ENCODE data around the gene CRYBG3.
A peak's percentile ranks its signal among the peaks of the same experiment; 100 is the strongest.

Gene CRYBG3

DNA sequence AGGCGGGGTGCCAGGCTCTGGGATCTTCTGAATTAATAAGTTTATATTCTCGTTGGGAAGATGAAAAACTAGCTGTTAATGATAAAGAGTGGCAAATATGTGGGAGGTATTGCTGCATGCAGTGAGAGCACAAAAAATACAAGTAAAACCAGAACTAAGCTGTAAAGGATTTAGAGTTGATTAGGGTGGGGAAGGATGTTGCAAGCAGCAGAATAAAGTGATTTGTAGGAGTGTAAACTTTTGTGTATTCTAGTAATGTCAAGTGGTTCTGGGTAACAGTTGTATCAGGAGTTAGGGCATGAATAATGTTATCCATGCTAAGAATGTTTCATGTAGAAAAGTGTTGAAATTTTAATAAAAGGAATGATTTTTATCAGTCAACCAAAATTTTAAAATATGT lies 18.1 kb downstream of the CRYBG3 start:
- DNase-seq: no peak

DNA sequence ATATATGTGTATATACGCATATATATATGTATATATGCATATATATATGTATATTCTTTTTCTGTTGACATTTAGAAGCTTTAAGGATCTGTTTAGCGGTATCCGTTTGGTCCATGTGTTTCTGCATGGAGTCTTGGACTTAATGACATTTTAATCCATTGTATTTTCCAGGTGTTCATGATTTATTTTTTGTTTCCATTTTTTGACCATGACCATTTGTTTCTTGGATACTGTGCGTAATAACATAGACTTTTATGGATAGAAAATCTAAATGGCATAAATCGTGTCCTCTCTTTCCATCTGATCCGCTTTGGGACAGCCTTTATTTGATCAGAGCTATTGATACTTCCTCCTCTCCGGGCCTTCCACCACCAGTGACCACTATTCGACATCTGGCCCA lies 19.5 kb downstream of the CRYBG3 start:
- DNase-seq: no peak

DNA sequence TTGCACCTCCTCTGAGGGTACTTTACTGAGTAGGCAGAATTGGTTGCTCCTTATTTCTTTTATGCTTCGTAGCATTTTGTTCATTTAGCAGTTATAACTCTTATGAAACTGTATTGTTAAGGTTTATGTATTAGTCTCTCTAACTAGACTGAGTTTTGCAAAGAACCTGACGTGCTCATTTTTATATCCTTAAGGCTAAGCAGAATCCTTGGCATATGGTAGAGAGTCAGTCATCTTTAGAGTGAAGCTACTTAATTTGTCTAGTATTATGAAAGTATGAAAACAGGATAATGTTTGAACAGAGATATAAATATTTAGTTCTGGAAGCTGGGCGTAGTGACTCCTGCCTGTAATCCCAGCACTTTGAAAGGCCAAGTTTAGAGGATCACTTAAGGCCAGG lies 20.1 kb downstream of the CRYBG3 start:
- DNase-seq: no peak

DNA sequence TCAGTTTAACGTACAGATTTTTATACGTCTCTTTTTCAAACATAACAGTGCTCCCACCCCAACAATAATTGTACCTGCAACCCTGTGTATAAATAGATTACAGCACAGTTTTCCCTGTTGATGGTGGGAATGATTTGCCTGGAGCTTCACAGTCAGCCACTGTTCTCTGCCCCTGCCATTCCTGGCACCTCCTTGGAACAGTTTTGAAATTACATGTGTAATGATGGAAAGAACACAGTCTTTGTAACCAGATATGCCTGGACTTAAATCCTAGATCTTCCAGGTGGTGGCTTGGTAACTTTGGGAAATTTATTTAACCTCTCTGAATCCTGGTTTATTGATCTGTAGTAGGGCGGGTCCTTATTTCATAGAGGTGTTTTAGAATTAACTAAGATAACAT lies 27.0 kb downstream of the CRYBG3 start:
- no peak for DNase-seq

DNA sequence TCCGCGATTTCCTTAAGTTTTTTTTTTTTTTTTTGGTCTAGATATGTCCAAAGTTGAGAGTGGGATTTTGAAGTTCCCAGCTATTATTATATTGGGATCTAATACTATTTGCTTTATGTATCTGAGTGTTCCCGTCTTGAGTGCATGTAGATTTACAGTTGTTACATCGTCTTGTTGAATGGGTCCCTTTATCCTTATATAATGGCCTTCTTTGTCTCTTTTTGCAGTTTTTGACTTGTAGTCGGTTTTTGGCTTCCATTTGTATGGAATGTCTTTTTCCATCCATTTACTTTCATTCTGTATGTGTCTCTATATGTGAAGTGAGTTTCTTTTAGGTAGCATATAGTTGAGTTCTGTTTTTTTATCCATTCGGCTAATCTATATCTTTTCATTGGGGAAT lies 35.6 kb downstream of the CRYBG3 start:
- DNase-seq: no peak

DNA sequence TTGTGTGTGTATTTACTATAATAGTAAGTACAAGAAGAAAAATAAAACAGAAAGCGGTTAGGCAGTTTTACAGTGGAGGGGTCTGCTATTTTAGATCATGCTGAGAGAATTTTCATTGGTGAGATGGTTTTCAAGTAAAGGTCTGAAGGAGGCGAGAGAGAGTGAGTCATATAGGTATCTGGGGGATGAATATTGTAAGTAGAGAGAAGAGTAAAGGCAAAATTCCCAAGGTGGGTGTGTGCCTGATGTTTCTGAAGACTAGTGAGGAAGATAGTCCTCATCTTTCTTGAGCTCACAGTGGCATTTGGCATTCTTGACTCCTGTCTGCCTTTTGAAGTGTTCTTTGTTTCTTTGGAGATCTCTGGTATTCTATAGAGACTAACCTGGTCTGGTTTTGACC lies 38.6 kb downstream of the CRYBG3 start:
- no peak for DNase-seq

DNA sequence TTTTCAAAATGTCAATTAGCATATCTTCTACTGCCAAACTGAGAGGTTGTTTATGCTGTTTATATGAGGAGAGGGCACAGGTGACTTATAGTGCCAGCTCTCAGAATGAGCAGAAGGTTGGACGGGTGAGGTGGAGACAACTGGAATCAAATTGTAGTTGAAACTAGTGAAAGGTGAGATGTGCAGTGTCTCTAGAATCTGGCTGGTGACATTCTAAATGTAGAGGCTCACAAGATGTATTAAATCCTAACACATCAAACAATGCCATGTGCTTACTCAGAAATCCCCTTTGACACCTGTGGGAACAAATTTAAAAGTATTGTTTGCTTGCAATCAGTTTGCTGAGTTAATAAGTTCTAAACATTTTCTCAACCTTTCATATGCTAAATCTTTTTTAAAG lies 40.8 kb downstream of the CRYBG3 start:
- no peak for DNase-seq

DNA sequence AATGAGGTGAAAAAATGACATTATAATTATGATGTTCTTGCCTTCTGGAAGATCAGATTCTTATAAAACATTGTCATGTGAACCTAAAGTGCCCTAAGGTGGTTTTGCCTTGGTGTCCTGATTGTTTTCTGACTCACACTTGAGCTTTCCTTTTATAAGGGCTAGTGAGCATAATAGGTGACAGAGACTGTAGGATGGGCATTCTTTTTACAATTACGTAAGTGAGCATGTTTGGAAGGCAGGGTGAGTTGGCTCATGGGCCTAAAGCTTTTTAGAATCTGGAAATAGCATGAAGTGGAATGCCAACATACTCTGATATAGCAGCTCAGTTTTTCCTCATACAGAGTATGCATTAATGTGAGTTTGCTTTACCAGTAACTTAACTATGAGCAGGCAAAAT lies 41.2 kb downstream of the CRYBG3 start:
- DNase-seq: no peak

DNA sequence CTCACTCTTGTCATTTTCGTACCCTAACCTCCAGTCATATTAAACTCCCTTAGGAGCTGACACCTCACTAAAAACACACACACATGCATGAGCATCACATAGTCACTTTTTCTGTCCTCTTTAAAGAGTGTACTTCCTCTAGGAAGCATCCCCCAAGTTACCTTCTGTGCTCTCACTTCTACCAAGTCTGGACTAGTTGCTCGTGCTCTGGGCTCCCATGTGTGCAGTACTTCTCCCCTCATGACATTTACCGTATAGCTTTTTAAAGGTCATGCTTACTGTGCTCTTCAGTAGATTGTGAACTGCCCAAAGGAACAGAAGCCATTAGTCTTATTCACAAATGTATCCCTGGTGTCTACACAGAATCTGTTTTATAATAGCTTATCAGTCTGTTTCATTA lies 42.0 kb downstream of the CRYBG3 start:
- no peak for DNase-seq

DNA sequence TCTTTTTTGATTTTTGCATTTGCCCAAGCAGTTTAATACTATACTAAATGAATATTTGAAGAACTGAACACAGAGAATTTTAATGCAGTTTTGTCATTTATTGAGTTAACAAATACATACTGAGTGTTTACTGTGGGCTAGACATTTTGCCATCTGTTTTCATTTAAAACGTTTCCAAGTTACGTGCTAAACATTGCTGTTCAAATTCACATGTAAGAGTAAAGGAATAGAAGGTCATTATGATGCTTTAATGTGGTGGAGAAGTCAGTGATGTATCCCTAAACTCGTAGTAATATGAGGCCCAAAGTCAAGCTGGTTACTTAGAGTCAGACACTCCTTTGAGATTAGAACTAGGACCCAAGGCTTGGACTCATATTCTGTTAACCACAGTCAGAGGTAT lies 49.4 kb downstream of the CRYBG3 start:
- no peak for DNase-seq

DNA sequence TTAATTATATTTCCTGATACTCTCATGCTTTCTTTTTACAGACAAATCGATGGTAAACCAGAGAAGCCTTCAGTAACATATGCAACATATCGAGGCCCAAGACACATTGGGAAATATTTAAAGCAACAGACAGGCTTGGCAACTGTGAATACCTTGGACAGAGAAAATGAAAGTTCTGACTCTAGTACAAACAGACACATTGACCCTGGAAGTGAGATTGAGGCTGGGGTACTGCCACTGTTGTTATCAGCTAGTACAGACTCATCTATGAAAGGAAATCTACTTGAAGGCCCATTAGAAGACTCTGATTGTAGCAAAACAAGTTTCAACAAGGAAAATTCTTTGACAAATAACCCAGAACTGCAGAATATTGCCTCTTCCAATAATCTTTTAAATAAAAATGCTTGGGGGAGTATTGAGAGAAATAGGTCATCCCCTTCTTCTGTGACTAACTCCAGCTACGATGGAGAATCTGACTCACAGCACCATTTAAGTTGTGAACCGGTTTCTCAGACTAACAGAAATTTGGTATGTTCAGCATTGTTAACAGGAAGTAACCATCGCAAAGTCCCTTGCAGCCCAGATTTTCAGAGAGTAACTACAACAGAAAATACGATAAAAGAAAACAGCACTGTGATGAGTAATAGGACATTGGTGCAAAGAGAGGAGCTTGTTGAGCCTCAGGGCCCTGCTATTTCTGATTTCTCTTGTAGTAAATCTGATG lies 50.2 kb downstream of the CRYBG3 start:
- no peak for DNase-seq

DNA sequence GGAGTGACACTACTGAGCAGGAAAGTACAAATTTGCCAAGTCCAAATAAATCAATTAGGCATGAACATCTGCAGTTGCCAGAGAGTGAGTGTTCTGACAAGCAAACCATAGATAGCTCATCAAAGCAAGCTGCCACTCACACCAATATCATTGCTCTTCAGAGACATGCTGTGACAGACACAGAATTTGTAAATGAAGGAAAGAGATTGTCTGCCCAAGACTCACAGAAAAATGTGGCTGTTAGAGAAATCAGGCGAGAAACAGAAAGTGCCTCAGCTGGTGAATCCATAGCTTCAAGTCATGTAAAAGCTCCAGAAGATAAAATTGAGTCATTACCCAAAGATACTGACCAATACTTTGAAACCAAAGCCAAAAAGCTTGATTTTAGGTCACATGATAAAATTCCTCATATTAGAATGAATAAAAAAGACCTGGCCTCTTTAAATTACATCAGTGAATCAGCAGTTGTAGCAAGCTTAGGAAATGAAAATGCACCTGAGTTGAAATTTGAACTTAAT lies 50.8 kb downstream of the CRYBG3 start:
- no peak for DNase-seq

DNA sequence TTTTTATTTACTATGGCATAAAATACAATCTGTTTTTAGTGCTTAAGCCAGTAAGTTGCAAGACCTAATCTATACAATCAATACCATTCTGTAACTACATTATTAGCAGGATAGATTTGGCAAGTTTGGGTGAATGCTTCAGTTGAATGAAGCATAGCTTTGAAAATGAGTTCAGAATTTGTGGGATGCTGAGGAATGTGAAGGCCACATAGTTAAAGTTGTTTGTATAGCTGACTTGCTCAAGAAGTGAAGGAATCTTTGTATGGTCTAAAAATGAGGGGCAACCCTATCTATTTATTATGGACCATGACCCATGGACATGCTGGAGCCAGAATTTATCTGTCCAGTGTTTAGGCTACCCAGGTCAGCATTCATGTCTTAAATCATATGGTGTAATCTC lies 58.5 kb downstream of the CRYBG3 start:
- no peak for DNase-seq

DNA sequence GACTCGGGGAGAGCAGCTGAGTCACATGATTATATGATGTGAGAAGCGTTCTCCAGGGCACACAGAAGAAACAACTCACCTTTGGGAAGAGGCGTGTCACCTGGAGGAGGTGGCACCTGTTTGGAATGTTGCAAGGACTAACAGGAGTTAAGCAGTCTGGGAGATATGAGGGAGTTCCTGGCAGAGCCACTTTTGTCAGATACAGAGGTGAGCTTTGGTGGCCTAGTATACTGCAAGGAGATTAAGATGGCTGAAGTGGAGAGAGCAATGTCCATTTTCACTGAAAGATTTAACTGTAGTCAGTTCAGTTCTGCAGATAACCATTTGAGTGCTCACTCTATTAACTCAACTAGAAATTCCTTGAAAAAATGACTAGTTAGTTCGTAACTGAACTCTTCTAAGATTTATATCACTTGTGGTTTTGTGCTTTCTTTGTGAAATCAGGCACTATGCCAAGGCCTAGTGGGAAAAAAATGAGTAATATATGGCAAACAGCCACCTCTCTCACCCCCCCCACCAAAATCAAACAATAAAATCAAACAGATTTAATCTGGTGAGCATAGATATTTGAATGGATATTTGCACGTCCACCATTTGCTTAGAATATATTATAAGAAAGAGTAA lies 61.3 kb downstream of the CRYBG3 start:
- no peak for DNase-seq

DNA sequence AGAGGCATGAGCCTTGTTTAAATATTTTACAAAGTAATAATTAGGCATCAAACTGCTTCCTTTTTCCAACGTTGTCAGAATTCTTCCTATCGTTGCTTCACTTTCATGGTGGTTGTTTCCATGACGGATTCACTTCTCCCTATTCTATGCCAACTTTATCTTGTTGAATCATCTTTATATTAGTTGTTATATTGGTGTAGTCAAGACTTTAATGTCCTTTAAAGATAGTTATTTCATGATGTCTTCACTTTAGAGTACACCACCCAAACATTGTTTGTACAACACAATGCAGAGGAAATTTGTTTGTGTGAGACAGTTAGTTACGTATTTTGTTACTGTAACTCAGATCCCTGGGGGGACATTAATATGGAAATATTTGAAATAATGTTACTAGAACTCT lies 61.9 kb downstream of the CRYBG3 start:
- no peak for DNase-seq

DNA sequence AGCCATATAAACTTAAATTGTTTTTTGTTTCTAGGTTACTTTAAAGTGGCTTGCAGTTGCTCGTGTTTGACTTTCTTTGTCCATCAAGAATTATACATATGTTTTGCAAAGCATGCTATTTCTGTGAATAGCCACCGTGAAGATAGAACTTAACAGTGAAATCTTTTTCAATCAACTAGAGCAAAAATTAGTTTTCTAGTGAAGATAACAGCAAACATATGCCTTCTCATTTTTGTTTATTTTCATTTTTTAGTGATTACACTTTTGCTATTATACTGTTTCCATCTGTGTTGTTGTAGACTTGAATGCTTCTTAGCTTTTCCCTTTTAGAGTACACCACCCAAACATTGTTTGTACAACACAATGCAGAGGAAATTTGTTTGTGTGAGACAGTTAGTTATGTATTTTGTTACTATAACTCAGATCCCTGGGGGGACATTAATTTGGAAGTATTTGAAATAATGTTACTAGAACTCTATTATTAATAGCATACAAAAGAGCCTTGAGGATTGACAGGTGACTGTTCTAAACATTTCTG lies 62.8 kb downstream of the CRYBG3 start:
- DNase-seq: no peak

DNA sequence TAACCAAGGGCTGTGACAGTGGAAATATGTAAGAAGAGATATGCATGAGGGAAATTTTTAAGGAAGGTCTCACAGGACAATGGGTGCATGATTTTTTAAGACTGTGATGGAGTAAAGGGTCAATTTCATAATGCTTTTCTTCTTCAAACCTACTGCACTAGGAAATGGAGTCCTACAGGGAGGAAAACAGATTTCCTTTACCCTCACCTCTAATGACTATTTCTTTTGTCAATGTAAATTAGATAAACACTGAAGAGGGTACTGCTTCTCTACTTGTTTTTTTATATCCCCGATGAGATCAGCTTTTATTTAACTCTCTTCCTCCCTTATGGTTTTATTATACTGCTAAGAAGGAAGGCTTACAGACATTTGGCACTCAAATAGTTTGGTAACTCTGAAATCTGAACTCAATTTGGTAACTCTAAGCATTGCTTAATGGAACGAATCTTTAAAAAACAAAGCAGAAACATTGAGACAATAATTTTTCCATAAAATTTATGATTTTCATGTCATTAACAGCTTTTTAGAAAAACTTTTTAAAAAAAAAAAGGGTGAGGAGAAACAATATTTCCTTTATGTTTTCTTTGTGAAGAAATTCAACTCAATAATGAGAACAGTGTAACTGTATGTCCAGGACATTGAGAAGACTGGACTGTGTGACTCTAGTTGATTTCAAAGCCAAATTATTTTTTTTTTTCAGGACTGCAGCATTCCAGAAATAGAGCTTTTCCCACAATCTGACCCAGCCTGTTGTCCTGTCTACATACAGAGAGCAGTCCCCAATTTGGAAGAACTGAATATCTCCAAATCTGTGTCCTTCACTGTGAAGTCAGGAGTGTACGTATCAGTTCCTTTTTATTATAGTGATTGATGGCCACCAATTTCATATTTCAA lies 64.4 kb downstream of the CRYBG3 start:
- no peak for DNase-seq

DNA sequence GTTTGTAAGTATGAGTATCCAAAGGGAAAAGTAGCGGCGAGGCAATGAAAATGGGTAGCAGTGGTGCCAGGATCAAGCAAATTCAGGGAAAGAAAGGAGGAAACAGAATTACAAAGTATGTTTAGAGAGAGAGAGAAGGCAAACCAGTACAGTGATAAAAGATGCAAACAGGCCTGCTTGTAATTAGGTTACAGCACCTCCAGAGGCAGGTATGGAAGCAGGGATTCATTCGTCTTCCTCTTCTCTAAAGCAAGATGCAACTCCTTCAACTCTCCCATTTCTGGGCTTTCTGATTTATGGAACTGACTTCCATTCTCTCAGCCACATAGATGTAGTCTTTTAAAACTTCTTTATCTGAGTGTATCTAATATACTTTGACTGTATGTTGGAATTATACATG lies 68.0 kb downstream of the CRYBG3 start:
- no peak for DNase-seq

DNA sequence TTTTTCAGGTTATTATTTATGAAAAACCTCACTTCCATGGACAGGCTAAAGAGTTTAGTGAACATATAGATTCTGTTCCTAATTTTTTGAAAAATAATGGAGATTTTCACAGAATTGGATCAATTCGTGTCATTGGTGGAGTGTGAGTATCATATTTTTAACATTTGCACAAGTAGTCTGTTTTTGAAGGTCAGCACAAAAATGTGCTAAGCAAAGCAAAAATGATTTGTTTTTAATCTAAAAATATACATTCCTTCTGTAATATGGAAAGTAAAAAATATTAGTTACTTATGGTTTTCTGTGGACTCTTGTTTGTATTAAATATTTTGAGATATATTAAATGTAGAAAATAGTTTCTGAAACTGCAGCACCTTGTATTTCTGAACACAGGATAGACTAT lies 71.0 kb downstream of the CRYBG3 start:
- DNase-seq: no peak

DNA sequence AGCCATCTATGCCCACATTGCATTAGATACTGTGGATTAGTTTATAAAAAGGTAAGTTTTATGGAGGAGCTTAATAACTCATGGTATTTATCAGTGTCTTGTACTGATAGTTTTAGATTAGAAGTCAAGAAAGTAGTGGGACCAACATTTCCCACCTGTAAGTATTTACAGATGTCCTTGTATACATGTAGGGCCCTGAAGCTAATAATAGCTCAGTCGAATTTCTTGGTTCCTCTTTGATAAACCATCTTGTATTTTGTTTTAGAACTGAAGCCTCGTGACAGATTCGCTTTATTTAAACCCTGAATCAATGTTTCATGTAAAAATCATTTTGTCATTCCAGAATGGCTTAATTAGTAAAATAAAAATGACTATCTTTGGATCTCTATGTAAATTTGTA lies 73.4 kb downstream of the CRYBG3 start:
- DNase-seq: peak; percentile 8

DNA sequence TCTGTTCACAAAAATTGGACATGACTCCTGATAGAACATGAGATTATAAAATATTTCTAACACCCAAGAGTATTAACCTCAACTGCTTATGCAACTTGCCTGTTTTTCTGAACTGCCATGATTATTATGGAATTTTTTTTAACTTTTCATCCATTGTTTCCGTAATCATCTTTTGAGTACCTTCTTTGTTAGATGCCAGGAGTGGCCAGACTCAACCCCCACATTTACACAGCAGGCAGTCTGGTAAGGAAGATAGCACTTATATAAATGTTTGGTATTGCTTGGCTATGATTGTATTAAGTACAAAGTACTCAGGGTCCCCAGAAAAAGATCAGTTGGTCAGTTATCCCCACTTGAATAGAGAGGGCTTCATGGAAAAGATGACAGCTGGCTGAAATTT lies 74.3 kb downstream of the CRYBG3 start:
- no peak for DNase-seq

DNA sequence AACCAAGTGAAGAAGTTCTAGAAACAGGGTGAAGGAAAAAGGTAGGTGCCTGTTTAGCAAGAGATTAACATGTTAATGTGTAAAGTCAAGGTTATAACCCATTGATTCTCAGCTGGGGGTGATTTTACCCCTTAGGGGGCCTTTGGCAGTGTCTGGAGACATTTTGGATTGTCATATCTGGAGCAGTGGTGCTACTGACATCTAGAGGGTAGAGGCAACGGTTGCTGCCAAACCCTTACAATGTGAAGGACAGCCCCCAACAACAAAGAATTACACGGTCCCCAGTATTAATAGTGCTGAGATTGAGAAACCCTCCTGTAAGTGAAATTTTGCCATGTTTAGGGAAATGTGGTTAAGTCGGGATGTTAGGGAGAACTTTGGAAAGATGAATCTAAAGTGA lies 74.7 kb downstream of the CRYBG3 start:
- DNase-seq: no peak

DNA sequence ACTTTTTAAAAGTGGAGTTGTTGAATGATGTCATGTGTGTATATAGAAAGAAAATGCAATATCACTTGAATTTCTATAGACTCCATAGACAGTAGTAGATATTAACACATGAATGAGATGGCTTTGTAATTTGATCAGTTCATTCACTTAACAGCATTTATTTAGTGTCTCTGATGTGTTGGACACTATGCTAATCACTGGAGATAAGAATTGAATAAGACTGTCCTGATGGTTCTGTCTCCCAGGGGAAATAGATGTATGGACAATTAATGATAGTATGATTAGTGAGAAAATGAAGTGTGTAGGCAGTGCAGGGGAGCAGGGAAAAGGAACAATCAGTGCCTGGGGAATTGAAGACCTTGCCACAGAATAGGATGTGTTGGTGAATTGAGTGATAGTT lies 77.5 kb downstream of the CRYBG3 start:
- no peak for DNase-seq

Measured in RPMI8226 (cell line).